ENCODE data around the gene VWA5A.

The VWA5A gene

GRCh38 chr11:124070915-124071622, 44.2 kb upstream of the VWA5A start:
- H3K79me2 ChIP-seq (ENCODE audit: insufficient read depth, low read depth), result no peaks in the 10 kb centered on the region
- H3K27me3 ChIP-seq (ENCODE audit: insufficient read depth, low read depth), result no peaks in the 10 kb centered on the region
- peaks cover 9% of the 10 kb centered on the region for H3K4me1 ChIP-seq (ENCODE audit: low read depth, poor library complexity, severe bottlenecking)
- H3K4me2 ChIP-seq, result no peak overlapping the region; the same call in 1 of the 2 replicates
- H4K20me1 ChIP-seq (ENCODE audit: insufficient read depth), result no peaks in the 10 kb centered on the region
- no peak overlapping the region for H3K4me3 ChIP-seq (IDR thresholded peaks at IDR 0.05; ENCODE audit: insufficient read depth, low read depth, low read length)
- H3K36me3 ChIP-seq (ENCODE audit: insufficient read depth), result no peaks in the 10 kb centered on the region
- H3K9ac ChIP-seq, result no peak overlapping the region
- peak overlapping the region; percentile 20; the same call in 1 of the 2 replicates for H2AFZ ChIP-seq (ENCODE audit: low read depth)
- TF ChIP-seq CTCF (conservative IDR thresholded peaks at IDR 0.05; ENCODE audit: low read depth, low read length), result peak; percentile 72; the same call in 1 of the 2 replicates
- no peak overlapping the region for H3K27ac ChIP-seq

- Histone ChIP-seq H4K20me1 (ENCODE audit: insufficient read depth) (no peaks in the 10 kb centered on the region), H3K4me3 (IDR thresholded peaks at IDR 0.05; ENCODE audit: insufficient read depth, low read depth, low read length) (no peak overlapping the region), H3K4me1 (ENCODE audit: low read depth, poor library complexity, severe bottlenecking) (peaks cover 9% of the 10 kb centered on the region), H2AFZ (ENCODE audit: low read depth) (no peak overlapping the region), H3K79me2 (ENCODE audit: insufficient read depth, low read depth) (no peaks in the 10 kb centered on the region), H3K4me2 (no peak overlapping the region), H3K36me3 (ENCODE audit: insufficient read depth) (no peaks in the 10 kb centered on the region), H3K9ac (no peak overlapping the region), H3K27ac (no peak overlapping the region), H3K27me3 (ENCODE audit: insufficient read depth, low read depth) (no peaks in the 10 kb centered on the region)
- peak; percentile 33; the same call in 1 of the 2 replicates for TF ChIP-seq CTCF (conservative IDR thresholded peaks at IDR 0.05; ENCODE audit: low read depth, low read length)
These were observed 43.7 kb upstream of the VWA5A start for GRCh38 chr11:124071623-124071948.

GRCh38 chr11:124072147-124072546, 43.1 kb upstream of the VWA5A start:
- Histone ChIP-seq H3K79me2 (ENCODE audit: insufficient read depth, low read depth) (no peaks in the 10 kb centered on the region), H3K27me3 (ENCODE audit: insufficient read depth, low read depth) (no peaks in the 10 kb centered on the region), H4K20me1 (ENCODE audit: insufficient read depth) (no peaks in the 10 kb centered on the region), H2AFZ (ENCODE audit: low read depth) (no peak overlapping the region), H3K4me1 (ENCODE audit: low read depth, poor library complexity, severe bottlenecking) (peaks cover 9% of the 10 kb centered on the region), H3K27ac (no peak overlapping the region), H3K4me2 (no peak overlapping the region), H3K36me3 (ENCODE audit: insufficient read depth) (no peaks in the 10 kb centered on the region), H3K4me3 (IDR thresholded peaks at IDR 0.05; ENCODE audit: insufficient read depth, low read depth, low read length) (no peak overlapping the region), H3K9ac (no peak overlapping the region)
- no peak for TF ChIP-seq CTCF (conservative IDR thresholded peaks at IDR 0.05; ENCODE audit: low read depth, low read length)

GRCh38 chr11:124074554-124074953, 40.7 kb upstream of the VWA5A start:
- no peak overlapping the region for H2AFZ ChIP-seq (ENCODE audit: low read depth)
- no peaks in the 10 kb centered on the region for H3K27me3 ChIP-seq (ENCODE audit: insufficient read depth, low read depth)
- no peak for TF ChIP-seq CTCF (conservative IDR thresholded peaks at IDR 0.05; ENCODE audit: low read depth, low read length)
- H3K36me3 ChIP-seq (ENCODE audit: insufficient read depth), result no peaks in the 10 kb centered on the region
- no peaks in the 10 kb centered on the region for H4K20me1 ChIP-seq (ENCODE audit: insufficient read depth)
- peaks cover 9% of the 10 kb centered on the region for H3K4me1 ChIP-seq (ENCODE audit: low read depth, poor library complexity, severe bottlenecking)
- H3K4me3 ChIP-seq (IDR thresholded peaks at IDR 0.05; ENCODE audit: insufficient read depth, low read depth, low read length), result no peak overlapping the region
- H3K4me2 ChIP-seq, result no peak overlapping the region
- no peak overlapping the region for H3K9ac ChIP-seq
- no peak overlapping the region for H3K27ac ChIP-seq
- no peaks in the 10 kb centered on the region for H3K79me2 ChIP-seq (ENCODE audit: insufficient read depth, low read depth)

All from KMS-11 (cell line).